GM19351 (cell line): Measurements from ENCODE around the gene EOLA1.
A peak's percentile ranks its signal among the peaks of the same experiment; 100 is the strongest.
"Not testable (repeated sequence)": the region's sequence is repeated elsewhere in the genome, so short reads cannot be mapped to it uniquely, and the experiment has no call there.

Experiments used
- ATAC-seq: cut with Tn5 transposase; IDR thresholded peaks from one replicate; pipeline ENCODE4 v1.9.1; 2021; ENCODE audit warnings: mild to moderate bottlenecking, moderate library complexity; ENCODE audit not compliant: unreplicated experiment

The EOLA1 gene

GRCh38 chrX:149540621-149541520 is at the start of gene EOLA1:
Gene EOLA1 (plus strand): TSS chrX:149541012. CDS start chrX:149545631, 4,619 bp downstream.
- ATAC-seq, result peak; percentile 70

- no peak for ATAC-seq
Measured at GRCh38 chrX:149491812-149492211, 49.0 kb upstream of the EOLA1 start.

- ATAC-seq, result no peak
Measured at GRCh38 chrX:149493567-149494562, 46.9 kb upstream of the EOLA1 start.

GRCh38 chrX:149494844-149495565 is 45.8 kb upstream of the EOLA1 start:
- no peak for ATAC-seq

DNA sequence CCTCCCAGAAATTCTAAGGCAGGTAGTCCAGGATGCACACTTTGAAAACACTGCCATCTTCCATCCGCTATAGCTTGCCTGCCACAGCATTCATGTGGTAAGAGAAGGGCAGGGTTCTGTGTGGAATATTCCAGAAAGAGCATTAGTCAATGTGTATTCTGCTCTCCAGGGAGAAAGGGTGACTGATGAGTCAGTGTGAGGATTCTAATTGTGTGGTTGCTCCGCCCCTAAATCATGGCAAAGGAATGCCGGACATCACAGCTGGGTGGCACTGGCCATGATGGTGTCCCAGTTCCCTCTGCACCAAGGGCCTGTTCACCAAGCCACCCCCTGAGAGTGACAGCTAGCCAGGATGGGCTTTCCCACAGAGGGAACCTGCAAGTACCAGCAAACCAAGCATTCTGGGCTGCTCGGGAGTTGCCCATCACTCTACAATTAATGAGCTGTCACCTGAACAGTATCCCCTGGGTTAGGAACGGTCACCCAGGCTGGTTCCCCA is 45.2 kb upstream of the EOLA1 start:
- no peak for ATAC-seq

DNA sequence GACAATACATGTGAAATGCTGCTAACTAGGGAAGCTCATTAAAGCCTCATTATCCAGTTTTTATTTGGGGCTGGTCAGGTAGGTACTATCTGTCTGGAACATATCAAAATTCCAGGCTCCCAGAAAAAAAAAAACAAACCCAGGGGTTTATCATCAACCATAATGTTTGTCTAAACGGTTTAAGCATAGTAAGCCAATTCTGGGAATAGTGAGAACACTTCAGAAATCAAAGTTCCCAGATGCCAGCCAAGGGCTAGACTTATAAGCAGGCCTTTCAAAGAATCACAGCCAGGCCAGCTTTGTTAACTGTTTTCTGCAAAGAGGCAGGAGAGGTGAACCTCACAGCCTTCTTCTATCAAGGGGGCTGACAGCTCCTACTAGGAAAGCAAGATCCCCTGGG is 43.8 kb upstream of the EOLA1 start:
- no peak for ATAC-seq

GRCh38 chrX:149497626-149498025 is 43.2 kb upstream of the EOLA1 start:
- ATAC-seq, result no peak

- no peak for ATAC-seq
Measured at GRCh38 chrX:149498767-149499166, 42.0 kb upstream of the EOLA1 start.

- ATAC-seq, result no peak
Measured at GRCh38 chrX:149499766-149500165, 41.0 kb upstream of the EOLA1 start.

DNA sequence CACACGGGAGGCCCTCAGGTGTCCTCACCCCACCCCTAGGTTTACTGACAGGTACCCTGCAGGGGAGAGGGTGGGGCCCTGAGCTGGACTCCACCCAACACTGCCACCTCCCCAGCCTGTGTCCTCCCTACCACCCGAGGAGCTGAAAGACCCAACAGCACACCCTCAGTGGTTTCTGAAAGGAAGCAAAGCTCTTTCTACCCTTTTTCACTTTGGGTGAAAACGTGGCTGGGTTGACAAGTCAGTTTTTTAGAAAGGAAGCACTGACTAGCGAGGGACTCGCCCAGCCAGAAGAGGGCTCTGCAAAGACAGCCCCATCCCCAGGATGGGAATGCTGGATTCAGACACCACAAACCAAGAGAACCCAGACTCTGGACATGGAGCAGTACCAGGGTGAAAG is 37.9 kb upstream of the EOLA1 start:
- not testable (repeated sequence) for ATAC-seq

DNA sequence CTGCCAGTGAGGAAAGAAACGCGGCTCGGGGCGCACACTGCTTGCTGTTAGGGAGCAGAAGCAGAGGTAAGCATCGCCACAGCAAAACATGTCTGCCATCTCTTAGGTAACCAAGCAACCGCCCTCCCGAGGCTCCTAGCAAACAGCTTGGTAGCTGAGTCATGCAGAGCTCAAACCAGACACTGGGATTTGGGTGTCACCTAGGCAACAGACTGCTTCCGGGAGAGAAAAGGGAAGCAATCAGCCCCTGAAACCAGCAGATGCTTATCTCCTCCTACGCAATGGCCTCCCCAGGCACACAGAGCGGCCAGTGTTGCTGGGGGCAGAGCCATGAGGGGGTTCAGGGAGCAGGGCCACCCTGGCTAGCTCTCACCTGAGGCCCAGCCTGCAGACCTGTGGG is 37.4 kb upstream of the EOLA1 start:
- ATAC-seq, result peak; percentile 67

DNA sequence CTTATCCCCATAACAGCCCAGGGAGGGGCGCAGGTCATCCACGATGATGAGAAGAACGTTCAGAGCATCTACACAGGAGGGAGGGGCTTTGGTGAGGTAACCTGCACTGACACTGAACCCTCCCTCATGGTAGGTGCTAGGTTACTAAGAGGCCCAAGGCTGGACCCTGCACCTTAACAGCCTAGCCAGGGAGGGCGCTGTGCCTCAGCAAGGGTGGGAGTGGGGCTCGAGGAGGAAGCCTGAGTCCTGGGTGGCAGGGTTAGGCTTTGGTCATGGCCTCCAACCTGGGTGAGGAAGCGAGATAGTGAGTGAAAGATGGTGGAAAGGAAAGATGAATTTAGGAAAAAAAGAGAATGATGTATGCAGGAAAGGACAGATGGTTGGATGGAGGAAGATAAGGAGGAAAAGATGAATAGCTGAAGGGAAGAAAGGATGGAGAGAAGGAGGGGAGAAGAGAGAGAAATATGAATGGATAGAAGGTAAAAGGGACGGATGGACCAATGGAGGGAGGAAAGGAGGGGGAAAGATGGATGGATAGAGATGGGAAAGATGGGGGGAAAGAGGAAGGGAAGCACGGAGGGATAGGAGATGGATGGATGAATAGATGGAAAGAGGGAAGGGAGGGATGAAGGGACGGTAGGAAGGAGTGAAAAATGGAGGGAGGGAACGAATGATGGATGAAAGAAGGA is 36.4 kb upstream of the EOLA1 start:
- ATAC-seq, result peak; percentile 51

GRCh38 chrX:149504915-149505651 is 35.7 kb upstream of the EOLA1 start, which contains the start of gene IDS:
Gene IDS (minus strand): TSS chrX:149505306. CDS start chrX:149505137, 169 bp downstream.
- ATAC-seq, result peak; percentile 57

DNA sequence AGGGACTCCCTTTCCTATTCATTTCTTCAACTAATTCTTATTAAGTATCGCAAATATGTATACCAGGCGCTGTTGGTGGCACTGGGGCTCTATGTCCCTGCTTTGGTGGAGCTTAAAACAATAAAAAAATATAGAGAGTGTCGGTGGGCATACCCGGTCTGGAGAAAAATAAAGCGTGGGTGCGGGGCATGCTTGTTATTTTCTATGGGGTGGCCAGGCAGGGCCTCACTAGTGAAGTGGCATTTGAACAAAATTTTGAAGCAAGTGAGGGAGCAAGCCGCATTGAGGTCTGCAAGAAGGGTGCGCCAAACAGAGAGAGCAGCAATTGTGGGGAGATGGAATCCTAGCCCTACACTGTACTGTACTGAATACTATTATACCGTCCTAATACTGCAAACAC is 35.1 kb upstream of the EOLA1 start:
- ATAC-seq, result no peak

- no peak for ATAC-seq
Measured at GRCh38 chrX:149506349-149506748, 34.5 kb upstream of the EOLA1 start.

DNA sequence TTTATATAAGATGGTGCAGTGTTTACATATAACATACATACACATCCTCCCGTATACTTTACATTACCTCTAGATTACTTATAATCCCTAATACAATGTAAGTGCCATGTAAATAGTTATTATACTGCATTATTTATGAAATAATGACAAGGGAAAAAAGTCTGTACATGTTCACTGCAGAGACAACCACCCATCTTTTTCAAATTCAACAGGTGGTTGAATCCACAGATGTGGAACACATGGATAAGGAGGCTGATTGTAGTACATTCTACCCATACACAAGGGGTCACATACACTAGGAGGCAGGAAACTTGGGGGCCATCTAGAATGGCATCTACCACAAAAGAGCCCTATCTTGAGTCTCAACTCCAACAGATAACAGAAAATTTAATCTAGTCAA is 32.3 kb upstream of the EOLA1 start:
- no peak for ATAC-seq

DNA sequence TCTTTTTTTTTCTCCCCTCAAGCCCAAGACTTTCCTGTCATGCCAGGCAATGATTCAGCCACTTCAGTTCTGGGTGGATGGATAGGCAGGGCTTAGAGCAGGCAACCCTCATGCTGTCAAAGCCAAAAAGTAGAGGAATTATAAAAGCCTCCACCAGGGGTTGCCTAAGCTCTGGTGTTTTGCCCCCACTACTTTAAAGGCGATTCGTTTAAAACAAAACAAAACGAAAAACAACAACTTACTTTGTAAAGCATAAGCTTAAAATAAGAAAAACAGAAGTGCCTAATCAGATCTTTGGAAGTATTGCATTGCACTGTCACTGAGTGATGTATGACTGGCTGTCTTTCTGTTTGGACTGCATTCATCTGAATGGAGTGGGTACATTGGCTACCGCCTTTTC is 30.4 kb upstream of the EOLA1 start:
- ATAC-seq, result no peak

- ATAC-seq, result no peak
Measured at GRCh38 chrX:149511081-149511480, 29.7 kb upstream of the EOLA1 start.

DNA sequence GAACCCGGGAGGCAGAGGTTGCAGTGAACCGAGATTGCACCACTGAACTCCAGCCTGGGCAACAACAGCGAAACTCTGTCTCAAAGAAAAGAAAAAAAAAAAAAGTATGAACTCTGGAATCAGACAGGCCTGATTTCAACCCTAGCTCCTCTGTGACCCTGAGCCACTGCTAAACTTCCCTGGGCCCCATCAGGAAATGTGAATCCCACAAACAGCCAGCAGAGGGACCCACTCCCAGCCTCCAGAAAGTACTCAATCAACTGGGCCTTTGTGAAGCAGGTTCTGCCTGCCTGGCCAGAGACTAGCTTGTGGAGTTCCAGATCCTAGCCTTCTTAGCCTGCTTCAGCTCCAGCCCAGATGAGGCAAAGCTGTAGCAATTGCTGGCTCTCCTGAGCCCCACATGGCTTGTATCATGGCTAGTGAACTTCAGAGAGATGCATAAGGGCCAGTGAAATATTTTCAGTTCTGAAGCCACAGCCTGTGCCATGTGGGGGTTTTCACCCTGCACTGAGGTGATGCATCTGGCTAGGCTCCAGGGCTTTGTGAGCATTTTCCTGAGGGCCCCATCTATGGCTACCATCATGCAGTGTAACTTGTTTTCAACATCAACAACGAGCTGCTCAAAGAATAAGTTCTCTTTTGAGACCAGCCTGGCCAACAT is 28.5 kb upstream of the EOLA1 start:
- peak; percentile 87 for ATAC-seq
